WTC11 (cell line): ENCODE data around the gene ARHGAP15. TPM values are rescaled to one million over a fixed set of nuclear protein-coding genes. Genes with fewer than 3 reads are reported as not detected.

Experiments used
- ATAC-seq: fragments of 200-7000 bp; cut with Tn5 transposase; 2 replicates; pipeline ENCODE4 v1.10.0; 2021; ENCODE audit warnings: mild to moderate bottlenecking, moderate library complexity
- CTCF ChIA-PET: fragments of 300-600 bp; sonication (Branson Sonifier 250); formaldehyde crosslinking; loops from one replicate; lab custom pipeline; 2021; ENCODE audit warnings: antibody characterized with exemption; lab: Charles Lee
- POLR2A ChIA-PET: fragments of 350-600 bp; sonication (Branson Sonifier 250); formaldehyde crosslinking; loops from one replicate; lab custom pipeline; 2021; ENCODE audit warnings: antibody characterized with exemption; lab: Charles Lee
- DNase-seq: peaks from one replicate; pipeline ENCODE4 v3.0.0; 2021; ENCODE audit warnings: low spot score
- H3K27ac Mint-ChIP-seq: 2 replicates; pipeline ENCODE4 v1.8.0; 2021; ENCODE audit warnings: mixed read lengths
- H3K27me3 Mint-ChIP-seq: 2 replicates; pipeline ENCODE4 v1.8.0; 2021; ENCODE audit warnings: low read depth, mild to moderate bottlenecking, moderate library complexity, mixed read lengths
- H3K36me3 Mint-ChIP-seq: 2 replicates; pipeline ENCODE4 v1.8.0; 2021; ENCODE audit warnings: mixed read lengths
- H3K4me1 Mint-ChIP-seq: 2 replicates; pipeline ENCODE4 v1.8.0; 2022; ENCODE audit warnings: mixed read lengths
- H3K4me3 Mint-ChIP-seq: 2 replicates; pipeline ENCODE4 v1.8.0; 2021; ENCODE audit warnings: mild to moderate bottlenecking, moderate library complexity, mixed read lengths
- H3K9me3 Mint-ChIP-seq: 2 replicates; pipeline ENCODE4 v1.8.0; 2021; ENCODE audit warnings: mixed read lengths
- CREB1 ChIP-seq: sonication (generic); formaldehyde crosslinking; IDR thresholded peaks from 2 replicates; pipeline ENCODE4 v1.8.0; 2023; ENCODE audit warnings: mild to moderate bottlenecking, missing genetic modification reagents
- ELF4 ChIP-seq: sonication (generic); formaldehyde crosslinking; IDR thresholded peaks from 2 replicates; pipeline ENCODE4 v1.8.1; 2022; ENCODE audit warnings: low read depth, mild to moderate bottlenecking, moderate library complexity, missing genetic modification reagents
- ETV6 ChIP-seq: sonication (generic); formaldehyde crosslinking; IDR thresholded peaks from 2 replicates; pipeline ENCODE4 v1.8.1; 2022; ENCODE audit warnings: mild to moderate bottlenecking, missing genetic modification reagents
- FOXP4 ChIP-seq: sonication (generic); formaldehyde crosslinking; IDR thresholded peaks from 2 replicates; pipeline ENCODE4 v1.8.0; 2022; ENCODE audit warnings: mild to moderate bottlenecking, missing genetic modification reagents
- GABPB1 ChIP-seq: sonication (generic); formaldehyde crosslinking; IDR thresholded peaks from 2 replicates; pipeline ENCODE4 v1.8.1; 2023; ENCODE audit warnings: mild to moderate bottlenecking, missing genetic modification reagents
- IRF1 ChIP-seq: sonication (generic); formaldehyde crosslinking; IDR thresholded peaks from 2 replicates; pipeline ENCODE4 v1.8.0; 2023; ENCODE audit warnings: missing genetic modification reagents
- JAZF1 ChIP-seq: fragments of 250-450 bp; sonication (Bioruptor Pico); IDR thresholded peaks from 2 replicates; pipeline ENCODE4 v1.9.0; 2021; ENCODE audit warnings: moderate library complexity, mild to moderate bottlenecking, inconsistent platforms
- NR1H2 ChIP-seq: sonication (generic); formaldehyde crosslinking; IDR thresholded peaks from 2 replicates; pipeline ENCODE4 v1.9.0; 2021; ENCODE audit warnings: mild to moderate bottlenecking, moderate library complexity, missing genetic modification reagents
- NR3C1 ChIP-seq: sonication (generic); formaldehyde crosslinking; conservative IDR thresholded peaks from 2 replicates; pipeline ENCODE4 v1.8.1; 2023; ENCODE audit warnings: low read depth, mild to moderate bottlenecking, missing genetic modification reagents
- PRDM15 ChIP-seq: sonication (generic); formaldehyde crosslinking; IDR thresholded peaks from 2 replicates; pipeline ENCODE4 v1.8.0; 2022; ENCODE audit warnings: missing genetic modification reagents
- TEAD1 ChIP-seq: sonication (generic); formaldehyde crosslinking; IDR thresholded peaks from 2 replicates; pipeline ENCODE4 v1.8.0; 2022; ENCODE audit warnings: mild to moderate bottlenecking, missing genetic modification reagents
- ZBTB21 ChIP-seq: sonication (generic); formaldehyde crosslinking; IDR thresholded peaks from 2 replicates; pipeline ENCODE4 v1.8.1; 2023; ENCODE audit warnings: mild to moderate bottlenecking, missing genetic modification reagents, borderline replicate concordance
- ZNF281 ChIP-seq: sonication (generic); formaldehyde crosslinking; IDR thresholded peaks from 2 replicates; pipeline ENCODE4 v1.8.0; 2023; ENCODE audit warnings: mild to moderate bottlenecking, missing genetic modification reagents
- ZNF396 ChIP-seq: fragments of 250-450 bp; sonication (Bioruptor Pico); IDR thresholded peaks from 2 replicates; pipeline ENCODE4 v1.8.0; 2021; ENCODE audit warnings: mild to moderate bottlenecking, moderate library complexity, borderline replicate concordance
- ZNF671 ChIP-seq: fragments of 250-450 bp; sonication (Bioruptor Pico); IDR thresholded peaks from 2 replicates; pipeline ENCODE4 v1.8.0; 2021; ENCODE audit warnings: mild to moderate bottlenecking
- total RNA-seq: library from RNA; stranded (reverse); gene quantifications from 3 replicates; pipeline ENCODE4 v1.2.3, GENCODE V29; 2021
- TF ChIP-seq, protein P1 (sequence below): sonication (generic); formaldehyde crosslinking; IDR thresholded peaks from 2 replicates; pipeline ENCODE4 v1.8.0; 2023; ENCODE audit warnings: missing genetic modification reagents, mild to moderate bottlenecking, borderline replicate concordance
- TF ChIP-seq, protein P2 (sequence below): fragments of 250-450 bp; sonication (Bioruptor Pico); IDR thresholded peaks from 2 replicates; pipeline ENCODE4 v1.9.0; 2021; ENCODE audit warnings: mild to moderate bottlenecking
- TF ChIP-seq, protein P3 (sequence below): sonication (generic); formaldehyde crosslinking; conservative IDR thresholded peaks from 2 replicates; pipeline ENCODE4 v1.8.1; 2023; ENCODE audit warnings: mild to moderate bottlenecking, low read depth, missing genetic modification reagents, moderate library complexity

The ARHGAP15 gene
- total RNA-seq, 1 experiment from 2014 or later, result 0.28 TPM

- no peak for TF ChIP-seq FOXP4
- TF ChIP-seq CREB1, result no peak
- TF ChIP-seq NR3C1 (CRISPR knock-in tag), result no peak
Observed at GRCh38 chr2:143176606-143177005, 47.4 kb downstream of the ARHGAP15 start (continued).

GRCh38 chr2:143177096-143177786 is 48.0 kb downstream of the ARHGAP15 start:
- H3K4me3 Mint-ChIP-seq, result no peak overlapping the region
- no peak overlapping the region; the same call in 1 of the 2 replicates for H3K27ac Mint-ChIP-seq
- H3K9me3 Mint-ChIP-seq, result peaks cover 10% of the 10 kb centered on the region
- no peaks in the 10 kb centered on the region for H3K27me3 Mint-ChIP-seq
- no peak for ATAC-seq
- H3K4me1 Mint-ChIP-seq, result peaks cover 8% of the 10 kb centered on the region
- H3K36me3 Mint-ChIP-seq, result peaks cover 9% of the 10 kb centered on the region
- POLR2A ChIA-PET, result no interaction called here
- CTCF ChIA-PET, result interaction anchor here (1.0 kb wide), 1 partner anchor 15 kb away, joined by 3 read pairs; no protein-coding TSS in a partner anchor
- no peak for DNase-seq
- TF ChIP-seq ZNF671 (CRISPR knock-in tag) (no peak), ELF4 (CRISPR knock-in tag) (no peak), ETV6 (CRISPR knock-in tag) (no peak), NR1H2 (no peak), TEAD1 (CRISPR knock-in tag) (no peak), ZBTB21 (CRISPR knock-in tag) (no peak), JAZF1 (CRISPR knock-in tag) (no peak), ZNF281 (CRISPR knock-in tag) (no peak), GABPB1 (no peak), PRDM15 (CRISPR knock-in tag) (no peak), ZNF396 (no peak), IRF1 (CRISPR knock-in tag) (no peak)
- TF ChIP-seq, protein P1, sequence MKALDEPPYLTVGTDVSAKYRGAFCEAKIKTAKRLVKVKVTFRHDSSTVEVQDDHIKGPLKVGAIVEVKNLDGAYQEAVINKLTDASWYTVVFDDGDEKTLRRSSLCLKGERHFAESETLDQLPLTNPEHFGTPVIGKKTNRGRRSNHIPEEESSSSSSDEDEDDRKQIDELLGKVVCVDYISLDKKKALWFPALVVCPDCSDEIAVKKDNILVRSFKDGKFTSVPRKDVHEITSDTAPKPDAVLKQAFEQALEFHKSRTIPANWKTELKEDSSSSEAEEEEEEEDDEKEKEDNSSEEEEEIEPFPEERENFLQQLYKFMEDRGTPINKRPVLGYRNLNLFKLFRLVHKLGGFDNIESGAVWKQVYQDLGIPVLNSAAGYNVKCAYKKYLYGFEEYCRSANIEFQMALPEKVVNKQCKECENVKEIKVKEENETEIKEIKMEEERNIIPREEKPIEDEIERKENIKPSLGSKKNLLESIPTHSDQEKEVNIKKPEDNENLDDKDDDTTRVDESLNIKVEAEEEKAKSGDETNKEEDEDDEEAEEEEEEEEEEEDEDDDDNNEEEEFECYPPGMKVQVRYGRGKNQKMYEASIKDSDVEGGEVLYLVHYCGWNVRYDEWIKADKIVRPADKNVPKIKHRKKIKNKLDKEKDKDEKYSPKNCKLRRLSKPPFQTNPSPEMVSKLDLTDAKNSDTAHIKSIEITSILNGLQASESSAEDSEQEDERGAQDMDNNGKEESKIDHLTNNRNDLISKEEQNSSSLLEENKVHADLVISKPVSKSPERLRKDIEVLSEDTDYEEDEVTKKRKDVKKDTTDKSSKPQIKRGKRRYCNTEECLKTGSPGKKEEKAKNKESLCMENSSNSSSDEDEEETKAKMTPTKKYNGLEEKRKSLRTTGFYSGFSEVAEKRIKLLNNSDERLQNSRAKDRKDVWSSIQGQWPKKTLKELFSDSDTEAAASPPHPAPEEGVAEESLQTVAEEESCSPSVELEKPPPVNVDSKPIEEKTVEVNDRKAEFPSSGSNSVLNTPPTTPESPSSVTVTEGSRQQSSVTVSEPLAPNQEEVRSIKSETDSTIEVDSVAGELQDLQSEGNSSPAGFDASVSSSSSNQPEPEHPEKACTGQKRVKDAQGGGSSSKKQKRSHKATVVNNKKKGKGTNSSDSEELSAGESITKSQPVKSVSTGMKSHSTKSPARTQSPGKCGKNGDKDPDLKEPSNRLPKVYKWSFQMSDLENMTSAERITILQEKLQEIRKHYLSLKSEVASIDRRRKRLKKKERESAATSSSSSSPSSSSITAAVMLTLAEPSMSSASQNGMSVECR (CRISPR knock-in tag), result no peak
- TF ChIP-seq, protein P2, sequence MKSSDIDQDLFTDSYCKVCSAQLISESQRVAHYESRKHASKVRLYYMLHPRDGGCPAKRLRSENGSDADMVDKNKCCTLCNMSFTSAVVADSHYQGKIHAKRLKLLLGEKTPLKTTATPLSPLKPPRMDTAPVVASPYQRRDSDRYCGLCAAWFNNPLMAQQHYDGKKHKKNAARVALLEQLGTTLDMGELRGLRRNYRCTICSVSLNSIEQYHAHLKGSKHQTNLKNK (CRISPR knock-in tag), result no peak
- TF ChIP-seq, protein P3, sequence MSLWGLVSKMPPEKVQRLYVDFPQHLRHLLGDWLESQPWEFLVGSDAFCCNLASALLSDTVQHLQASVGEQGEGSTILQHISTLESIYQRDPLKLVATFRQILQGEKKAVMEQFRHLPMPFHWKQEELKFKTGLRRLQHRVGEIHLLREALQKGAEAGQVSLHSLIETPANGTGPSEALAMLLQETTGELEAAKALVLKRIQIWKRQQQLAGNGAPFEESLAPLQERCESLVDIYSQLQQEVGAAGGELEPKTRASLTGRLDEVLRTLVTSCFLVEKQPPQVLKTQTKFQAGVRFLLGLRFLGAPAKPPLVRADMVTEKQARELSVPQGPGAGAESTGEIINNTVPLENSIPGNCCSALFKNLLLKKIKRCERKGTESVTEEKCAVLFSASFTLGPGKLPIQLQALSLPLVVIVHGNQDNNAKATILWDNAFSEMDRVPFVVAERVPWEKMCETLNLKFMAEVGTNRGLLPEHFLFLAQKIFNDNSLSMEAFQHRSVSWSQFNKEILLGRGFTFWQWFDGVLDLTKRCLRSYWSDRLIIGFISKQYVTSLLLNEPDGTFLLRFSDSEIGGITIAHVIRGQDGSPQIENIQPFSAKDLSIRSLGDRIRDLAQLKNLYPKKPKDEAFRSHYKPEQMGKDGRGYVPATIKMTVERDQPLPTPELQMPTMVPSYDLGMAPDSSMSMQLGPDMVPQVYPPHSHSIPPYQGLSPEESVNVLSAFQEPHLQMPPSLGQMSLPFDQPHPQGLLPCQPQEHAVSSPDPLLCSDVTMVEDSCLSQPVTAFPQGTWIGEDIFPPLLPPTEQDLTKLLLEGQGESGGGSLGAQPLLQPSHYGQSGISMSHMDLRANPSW (CRISPR knock-in tag), result no peak
